ENCODE results near the gene HDC.

- TF ChIP-seq, protein P1, sequence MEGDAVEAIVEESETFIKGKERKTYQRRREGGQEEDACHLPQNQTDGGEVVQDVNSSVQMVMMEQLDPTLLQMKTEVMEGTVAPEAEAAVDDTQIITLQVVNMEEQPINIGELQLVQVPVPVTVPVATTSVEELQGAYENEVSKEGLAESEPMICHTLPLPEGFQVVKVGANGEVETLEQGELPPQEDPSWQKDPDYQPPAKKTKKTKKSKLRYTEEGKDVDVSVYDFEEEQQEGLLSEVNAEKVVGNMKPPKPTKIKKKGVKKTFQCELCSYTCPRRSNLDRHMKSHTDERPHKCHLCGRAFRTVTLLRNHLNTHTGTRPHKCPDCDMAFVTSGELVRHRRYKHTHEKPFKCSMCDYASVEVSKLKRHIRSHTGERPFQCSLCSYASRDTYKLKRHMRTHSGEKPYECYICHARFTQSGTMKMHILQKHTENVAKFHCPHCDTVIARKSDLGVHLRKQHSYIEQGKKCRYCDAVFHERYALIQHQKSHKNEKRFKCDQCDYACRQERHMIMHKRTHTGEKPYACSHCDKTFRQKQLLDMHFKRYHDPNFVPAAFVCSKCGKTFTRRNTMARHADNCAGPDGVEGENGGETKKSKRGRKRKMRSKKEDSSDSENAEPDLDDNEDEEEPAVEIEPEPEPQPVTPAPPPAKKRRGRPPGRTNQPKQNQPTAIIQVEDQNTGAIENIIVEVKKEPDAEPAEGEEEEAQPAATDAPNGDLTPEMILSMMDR (IDR thresholded peaks at IDR 0.05), result no peak
- TF ChIP-seq, protein P2, sequence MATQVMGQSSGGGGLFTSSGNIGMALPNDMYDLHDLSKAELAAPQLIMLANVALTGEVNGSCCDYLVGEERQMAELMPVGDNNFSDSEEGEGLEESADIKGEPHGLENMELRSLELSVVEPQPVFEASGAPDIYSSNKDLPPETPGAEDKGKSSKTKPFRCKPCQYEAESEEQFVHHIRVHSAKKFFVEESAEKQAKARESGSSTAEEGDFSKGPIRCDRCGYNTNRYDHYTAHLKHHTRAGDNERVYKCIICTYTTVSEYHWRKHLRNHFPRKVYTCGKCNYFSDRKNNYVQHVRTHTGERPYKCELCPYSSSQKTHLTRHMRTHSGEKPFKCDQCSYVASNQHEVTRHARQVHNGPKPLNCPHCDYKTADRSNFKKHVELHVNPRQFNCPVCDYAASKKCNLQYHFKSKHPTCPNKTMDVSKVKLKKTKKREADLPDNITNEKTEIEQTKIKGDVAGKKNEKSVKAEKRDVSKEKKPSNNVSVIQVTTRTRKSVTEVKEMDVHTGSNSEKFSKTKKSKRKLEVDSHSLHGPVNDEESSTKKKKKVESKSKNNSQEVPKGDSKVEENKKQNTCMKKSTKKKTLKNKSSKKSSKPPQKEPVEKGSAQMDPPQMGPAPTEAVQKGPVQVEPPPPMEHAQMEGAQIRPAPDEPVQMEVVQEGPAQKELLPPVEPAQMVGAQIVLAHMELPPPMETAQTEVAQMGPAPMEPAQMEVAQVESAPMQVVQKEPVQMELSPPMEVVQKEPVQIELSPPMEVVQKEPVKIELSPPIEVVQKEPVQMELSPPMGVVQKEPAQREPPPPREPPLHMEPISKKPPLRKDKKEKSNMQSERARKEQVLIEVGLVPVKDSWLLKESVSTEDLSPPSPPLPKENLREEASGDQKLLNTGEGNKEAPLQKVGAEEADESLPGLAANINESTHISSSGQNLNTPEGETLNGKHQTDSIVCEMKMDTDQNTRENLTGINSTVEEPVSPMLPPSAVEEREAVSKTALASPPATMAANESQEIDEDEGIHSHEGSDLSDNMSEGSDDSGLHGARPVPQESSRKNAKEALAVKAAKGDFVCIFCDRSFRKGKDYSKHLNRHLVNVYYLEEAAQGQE (IDR thresholded peaks at IDR 0.05; ENCODE audit: insufficient read depth in 1 of 2, low read depth in 2 of 2, low read length in 1 of 2), result no peak
- TF ChIP-seq POLR2AphosphoS5 (IDR thresholded peaks at IDR 0.05; ENCODE audit: low read depth, low read length), result no peak
- no peak for TF ChIP-seq TCF7L2 (IDR thresholded peaks at IDR 0.05; ENCODE audit: low read depth, low read length)
- no peak for TF ChIP-seq SIN3A (IDR thresholded peaks at IDR 0.05; ENCODE audit: borderline replicate concordance, insufficient read depth, low read depth, low read length)
Measured at GRCh38 chr15:50235794-50236193, 29.7 kb downstream of the HDC start.

All from Panc1 (cell line).